DND-41 (cell line): ENCODE data around the gene PRKAG2.

ENCODE experiments used
- EZH2 ChIP-seq: IDR thresholded peaks from 3 replicates; pipeline ENCODE4 v1.6.1; 2012; ENCODE audit warnings: borderline replicate concordance, low read depth, mild to moderate bottlenecking, moderate library complexity, low read length, inconsistent platforms; ENCODE audit not compliant: severe bottlenecking
- TF ChIP-seq, protein P1 (sequence below): IDR thresholded peaks from 2 replicates; pipeline ENCODE4 v1.5.1; 2012; ENCODE audit warnings: borderline replicate concordance, low read length, moderate library complexity, mild to moderate bottlenecking; ENCODE audit not compliant: poor library complexity, severe bottlenecking; ENCODE audit errors: extremely low read depth

DNA sequence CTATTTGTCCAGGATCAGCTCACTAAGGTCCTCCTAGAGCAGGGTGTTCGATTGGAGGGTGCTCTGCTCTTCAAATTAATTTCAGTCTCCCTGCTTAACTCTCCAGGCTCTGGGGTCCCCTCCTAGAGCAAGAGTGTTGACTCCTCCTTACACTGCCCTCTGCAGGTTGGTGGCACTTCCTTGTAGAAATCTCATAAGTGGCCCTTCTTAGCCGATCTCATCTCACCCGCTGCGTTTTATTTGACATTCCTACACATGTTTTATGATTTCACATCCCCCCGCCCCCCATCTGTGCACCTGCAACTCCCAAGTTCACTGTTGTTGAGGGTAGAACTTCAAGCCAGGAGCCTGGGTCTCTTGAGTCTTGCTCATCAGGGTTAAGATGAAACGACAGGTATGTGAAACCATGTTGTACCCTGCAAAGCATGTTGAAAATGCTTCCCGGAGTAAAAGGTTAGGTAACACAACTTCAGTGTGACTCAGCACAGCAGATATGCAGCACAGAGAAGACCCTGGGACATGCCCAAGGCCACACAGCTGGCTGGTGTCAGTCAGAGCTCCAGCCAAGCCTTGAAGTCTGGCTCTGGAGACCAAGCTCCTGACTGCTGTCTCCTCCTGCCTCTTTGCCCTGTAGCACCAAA, 171.2 kb downstream of the PRKAG2 start:
- TF ChIP-seq, protein P1, sequence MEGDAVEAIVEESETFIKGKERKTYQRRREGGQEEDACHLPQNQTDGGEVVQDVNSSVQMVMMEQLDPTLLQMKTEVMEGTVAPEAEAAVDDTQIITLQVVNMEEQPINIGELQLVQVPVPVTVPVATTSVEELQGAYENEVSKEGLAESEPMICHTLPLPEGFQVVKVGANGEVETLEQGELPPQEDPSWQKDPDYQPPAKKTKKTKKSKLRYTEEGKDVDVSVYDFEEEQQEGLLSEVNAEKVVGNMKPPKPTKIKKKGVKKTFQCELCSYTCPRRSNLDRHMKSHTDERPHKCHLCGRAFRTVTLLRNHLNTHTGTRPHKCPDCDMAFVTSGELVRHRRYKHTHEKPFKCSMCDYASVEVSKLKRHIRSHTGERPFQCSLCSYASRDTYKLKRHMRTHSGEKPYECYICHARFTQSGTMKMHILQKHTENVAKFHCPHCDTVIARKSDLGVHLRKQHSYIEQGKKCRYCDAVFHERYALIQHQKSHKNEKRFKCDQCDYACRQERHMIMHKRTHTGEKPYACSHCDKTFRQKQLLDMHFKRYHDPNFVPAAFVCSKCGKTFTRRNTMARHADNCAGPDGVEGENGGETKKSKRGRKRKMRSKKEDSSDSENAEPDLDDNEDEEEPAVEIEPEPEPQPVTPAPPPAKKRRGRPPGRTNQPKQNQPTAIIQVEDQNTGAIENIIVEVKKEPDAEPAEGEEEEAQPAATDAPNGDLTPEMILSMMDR, result peak; percentile 65
- no peak for TF ChIP-seq EZH2
